NOMO-1 treated with DMSO at 0.1 percent for 48 hours (cell line): ENCODE data around the gene SPRYD3.
"Not testable (repeated sequence)": the region's sequence is repeated elsewhere in the genome, so short reads cannot be mapped to it uniquely, and the experiment has no call there.

Experiments used
- DNase-seq: peaks from one replicate; lab custom pipeline; 2025; ENCODE audit not compliant: unreplicated experiment; lab: John Stamatoyannopoulos, UW

Gene SPRYD3

DNA sequence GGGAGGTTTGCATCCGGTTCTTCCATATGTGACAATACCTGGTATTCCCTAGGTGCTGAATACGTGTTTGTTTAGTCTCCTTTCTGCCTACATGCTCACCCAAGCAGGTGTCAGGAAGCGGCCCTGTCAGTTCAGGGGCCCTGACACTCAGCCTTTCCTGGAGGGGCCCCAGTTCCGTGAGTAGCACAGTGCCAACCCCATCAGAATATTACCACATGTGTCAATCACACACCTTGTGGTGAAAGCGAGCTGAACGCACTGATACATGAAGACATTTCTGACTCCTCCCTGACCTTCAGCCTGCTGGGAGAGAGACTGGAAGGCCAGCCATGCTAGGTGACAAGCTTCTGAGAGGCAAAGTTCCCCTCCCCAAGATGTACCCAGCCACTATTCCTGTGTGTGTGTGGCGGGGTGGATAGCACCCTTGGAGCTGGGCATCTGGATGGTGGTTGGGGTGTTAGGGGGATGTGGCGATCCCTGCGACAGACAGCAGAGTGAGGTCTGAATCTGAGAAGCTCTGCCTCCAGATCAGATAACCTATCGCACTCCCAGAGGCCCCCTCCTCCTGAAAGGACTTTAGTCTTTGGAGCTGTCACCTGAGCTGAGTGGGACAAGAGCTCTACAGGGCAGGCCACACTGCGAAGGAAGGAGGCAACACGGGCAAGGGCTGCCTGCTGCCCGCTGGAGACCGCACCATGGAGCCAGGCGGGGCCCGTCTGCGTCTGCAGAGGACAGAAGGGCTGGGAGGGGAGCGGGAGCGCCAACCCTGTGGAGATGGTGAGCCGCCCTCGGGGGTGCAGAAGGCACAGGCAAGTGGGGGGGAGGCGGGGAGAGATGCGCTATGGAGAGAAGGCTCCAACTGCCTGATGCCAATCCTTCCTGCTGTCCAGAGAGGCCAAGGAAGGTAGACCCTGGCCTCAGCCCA is 24.0 kb upstream of the SPRYD3 start, which contains the start of gene SOAT2:
Gene SOAT2 (plus strand): TSS at position 604 of the 925 bp plus-strand sequence. CDS start 92 bp downstream, at position 696.
- DNase-seq, result peak; percentile 14

DNA sequence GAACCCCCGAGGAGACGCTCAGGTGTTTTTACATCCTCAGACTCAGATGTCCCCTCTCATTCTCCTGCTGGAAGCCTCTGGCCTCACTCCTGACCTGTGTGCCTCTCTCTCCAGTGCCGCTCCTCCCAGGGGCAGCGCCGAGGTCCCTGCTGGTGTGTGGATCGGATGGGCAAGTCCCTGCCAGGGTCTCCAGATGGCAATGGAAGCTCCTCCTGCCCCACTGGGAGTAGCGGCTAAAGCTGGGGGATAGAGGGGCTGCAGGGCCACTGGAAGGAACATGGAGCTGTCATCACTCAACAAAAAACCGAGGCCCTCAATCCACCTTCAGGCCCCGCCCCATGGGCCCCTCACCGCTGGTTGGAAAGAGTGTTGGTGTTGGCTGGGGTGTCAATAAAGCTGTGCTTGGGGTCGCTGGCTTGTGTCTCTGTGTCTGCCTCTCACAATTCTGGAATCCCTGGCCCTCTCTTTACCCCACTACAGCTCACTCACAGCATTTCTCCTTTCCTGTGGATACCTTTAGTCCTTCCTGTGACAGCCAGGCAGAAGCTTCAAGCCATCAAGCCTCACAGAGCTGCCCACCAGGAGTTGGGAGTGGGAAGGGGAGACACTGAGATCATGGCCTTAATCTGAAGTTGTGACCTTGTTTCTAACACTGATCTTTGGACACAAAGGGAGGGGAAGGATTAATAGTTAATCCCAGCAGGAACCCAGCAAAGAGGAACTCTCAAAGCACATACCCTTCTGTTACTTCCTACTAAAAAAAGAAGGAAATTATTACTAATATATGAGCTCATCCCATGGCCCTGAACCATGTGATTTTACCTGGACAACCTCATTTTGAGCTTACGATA is 23.0 kb upstream of the SPRYD3 start:
- DNase-seq, result no peak

DNA sequence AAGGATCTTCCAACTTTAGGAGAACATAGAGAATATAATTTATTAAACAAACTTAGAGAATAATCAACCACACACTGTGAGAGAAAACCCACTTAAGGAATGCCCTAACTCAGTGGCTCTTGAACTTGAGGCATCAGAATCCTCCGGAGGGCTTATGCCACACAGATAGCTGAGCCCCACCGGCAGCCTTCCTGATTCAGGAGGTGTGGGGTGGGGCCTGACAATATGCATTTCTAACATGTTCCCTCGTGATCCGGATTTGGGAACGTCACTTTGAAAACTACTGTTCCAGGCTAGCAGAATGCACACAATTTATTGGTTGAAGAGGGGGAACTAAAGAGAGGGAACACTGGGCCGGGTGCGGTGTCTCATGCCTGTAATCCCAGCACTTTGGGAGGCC is 22.1 kb upstream of the SPRYD3 start:
- DNase-seq, result no peak

DNA sequence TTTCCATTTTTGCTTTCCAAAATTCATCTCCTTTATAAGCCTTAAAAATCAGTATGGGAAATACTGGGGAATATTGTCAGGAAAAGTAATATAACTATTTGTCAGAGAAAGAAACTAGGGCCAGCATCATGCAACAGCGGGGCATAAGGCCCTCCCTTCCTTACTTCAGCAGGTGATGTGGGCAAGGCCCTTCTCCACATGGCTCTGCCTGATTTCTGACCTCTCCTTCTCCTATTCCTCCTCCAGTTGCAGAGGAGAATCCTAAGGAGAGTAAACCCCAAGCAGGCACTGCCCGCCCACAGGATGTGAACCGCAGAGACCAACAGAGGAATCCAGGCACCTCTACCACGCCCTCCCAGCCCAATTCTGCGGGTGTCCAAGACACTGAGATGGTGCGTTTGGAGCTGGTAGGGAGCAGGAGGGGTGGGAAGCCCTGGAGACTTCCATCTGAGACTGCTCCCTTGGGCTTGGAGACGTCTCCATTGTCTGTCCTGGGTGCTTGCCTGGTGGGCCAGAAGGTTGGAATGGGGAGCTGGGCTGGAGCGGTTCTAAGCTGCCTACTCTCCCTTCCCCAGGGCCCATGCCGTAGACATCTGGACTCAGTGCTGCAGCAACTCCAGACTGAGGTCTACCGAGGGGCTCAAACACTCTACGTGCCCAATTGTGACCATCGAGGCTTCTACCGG is 21.4 kb upstream of the SPRYD3 start:
- DNase-seq, result no peak

DNA sequence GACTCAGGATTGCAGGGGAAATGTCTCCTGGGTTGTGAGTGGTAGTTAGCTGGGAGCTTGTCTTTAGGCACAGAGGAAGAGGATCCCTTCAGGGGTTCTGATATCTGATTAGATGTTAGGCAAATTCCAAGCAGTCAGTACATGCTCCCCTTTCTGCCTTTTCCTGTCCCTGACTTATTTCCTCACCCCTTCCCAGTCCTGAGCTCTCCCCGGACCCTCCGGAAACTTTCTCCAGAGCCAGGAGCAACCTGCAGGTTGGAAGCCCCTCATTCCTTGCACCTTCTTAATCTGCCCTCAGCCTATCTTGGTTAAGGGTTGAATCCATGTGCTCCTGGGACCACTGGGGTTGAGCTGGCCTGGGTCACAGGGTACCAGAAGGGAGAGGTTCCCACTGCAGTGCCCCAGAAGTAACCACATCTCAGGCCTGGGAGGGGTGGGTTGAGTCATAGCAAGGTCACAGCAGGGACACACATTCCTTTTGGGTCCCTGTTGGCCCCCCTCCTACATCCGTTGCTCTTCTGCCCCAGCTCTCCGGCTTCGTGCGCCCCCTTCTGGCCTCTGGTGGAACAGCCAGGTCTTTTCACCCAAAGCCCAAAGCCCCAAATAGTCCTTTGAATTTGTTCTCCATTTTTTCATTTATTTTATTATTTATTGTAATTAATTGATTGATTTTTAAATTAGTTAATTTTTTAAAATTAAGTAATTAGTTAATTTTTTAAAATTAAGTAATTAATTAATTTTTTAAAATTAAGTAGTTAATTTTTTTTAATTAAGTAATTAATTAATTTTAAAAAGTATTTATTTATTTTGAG is 20.1 kb upstream of the SPRYD3 start:
- DNase-seq, result peak; percentile 82

DNA sequence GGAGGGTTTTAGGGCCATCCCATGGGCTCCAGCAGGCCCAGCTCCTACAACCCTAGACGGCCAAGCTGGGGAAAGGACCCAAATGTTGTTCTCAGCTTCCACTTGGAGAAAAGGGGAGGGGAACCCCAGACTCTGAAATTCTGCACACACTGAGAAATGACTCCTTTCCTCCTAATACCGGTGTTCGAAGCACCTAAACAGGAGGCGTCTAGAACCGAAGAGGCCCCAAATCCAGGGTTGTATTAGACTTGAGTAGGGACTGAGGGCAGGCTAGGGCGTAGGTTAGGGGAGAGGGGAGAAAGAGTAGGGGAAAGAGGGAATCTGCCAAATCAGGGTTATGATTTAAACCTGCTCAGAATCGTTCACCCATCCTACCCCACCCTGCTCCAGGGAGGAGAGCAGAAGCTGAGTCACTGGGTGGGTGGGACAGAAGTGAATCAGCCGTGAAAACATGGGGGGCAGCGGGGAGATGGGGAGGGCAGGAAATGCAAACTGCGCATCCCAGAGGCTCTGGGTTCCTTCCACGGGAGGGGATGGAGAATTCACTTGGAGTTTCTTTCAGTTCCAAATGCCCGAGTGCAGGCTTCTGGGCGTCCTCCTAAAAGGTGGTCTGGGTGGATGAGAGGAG is 19.3 kb upstream of the SPRYD3 start:
- DNase-seq, result no peak

DNA sequence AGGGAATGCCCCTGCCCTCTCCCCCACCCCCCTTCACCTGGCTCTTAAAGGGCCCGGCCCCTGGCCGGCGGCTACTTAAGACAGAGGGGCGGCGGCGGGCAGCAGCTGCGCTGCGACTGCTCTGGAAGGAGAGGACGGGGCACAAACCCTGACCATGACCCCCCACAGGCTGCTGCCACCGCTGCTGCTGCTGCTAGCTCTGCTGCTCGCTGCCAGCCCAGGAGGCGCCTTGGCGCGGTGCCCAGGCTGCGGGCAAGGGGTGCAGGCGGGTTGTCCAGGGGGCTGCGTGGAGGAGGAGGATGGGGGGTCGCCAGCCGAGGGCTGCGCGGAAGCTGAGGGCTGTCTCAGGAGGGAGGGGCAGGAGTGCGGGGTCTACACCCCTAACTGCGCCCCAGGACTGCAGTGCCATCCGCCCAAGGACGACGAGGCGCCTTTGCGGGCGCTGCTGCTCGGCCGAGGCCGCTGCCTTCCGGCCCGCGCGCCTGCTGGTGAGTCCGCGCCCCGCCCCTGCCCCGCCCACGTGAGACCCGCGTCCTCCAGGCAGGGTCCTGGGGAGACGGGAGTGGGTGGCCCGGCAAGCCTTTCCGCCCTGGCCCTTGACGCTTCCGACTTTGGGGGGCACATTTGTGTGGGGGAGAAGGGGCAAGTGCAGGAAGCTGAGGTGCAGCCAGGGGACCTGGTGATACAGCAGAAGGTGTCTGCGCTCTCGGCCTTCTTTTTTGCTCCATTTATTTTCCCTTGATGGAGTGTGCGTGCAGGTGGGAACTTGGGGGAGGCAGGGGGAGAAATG is 18.6 kb upstream of the SPRYD3 start, which contains the start of gene IGFBP6:
Gene IGFBP6 (plus strand): TSS at position 104 of the 790 bp plus-strand sequence. CDS start 51 bp downstream, at position 155.
- peak; percentile 15 for DNase-seq

DNA sequence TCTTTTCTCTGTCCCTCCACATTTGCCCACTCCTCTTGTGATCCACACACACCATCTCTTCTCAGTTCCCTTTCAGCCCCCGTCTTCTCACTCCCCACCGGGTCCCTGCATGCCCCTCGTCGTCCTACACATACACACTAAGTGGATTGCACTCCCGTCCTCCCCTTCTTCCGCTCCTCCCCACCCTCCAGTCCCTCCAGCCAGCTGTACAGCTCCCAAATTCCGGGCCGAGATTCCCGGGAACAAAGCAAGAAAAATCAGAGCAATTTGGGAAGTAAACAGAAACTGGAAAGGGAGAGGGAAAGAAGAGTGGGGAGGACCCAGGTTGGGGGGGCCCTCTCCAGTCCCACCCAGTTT is 18.0 kb upstream of the SPRYD3 start:
- DNase-seq, result no peak

DNA sequence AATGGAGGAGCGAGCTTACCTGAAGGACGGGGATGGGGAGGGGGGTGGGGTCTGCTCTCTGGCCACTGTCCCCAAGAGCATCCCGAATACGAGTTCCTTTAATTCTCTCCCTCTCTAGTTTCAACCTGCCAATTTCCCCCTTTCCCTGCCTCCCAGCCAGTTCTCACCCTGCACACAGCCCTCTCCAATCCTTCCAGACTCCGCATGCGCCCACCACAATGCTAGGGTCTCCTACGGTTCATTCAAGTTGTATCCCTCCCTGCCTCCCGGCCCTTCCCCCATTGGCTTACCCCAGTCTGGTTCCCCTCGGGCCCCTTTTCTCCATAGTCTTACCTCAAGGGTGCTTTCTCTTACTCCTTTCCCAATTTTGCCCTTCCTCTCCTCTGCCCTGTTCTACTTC is 17.6 kb upstream of the SPRYD3 start:
- no peak for DNase-seq

DNA sequence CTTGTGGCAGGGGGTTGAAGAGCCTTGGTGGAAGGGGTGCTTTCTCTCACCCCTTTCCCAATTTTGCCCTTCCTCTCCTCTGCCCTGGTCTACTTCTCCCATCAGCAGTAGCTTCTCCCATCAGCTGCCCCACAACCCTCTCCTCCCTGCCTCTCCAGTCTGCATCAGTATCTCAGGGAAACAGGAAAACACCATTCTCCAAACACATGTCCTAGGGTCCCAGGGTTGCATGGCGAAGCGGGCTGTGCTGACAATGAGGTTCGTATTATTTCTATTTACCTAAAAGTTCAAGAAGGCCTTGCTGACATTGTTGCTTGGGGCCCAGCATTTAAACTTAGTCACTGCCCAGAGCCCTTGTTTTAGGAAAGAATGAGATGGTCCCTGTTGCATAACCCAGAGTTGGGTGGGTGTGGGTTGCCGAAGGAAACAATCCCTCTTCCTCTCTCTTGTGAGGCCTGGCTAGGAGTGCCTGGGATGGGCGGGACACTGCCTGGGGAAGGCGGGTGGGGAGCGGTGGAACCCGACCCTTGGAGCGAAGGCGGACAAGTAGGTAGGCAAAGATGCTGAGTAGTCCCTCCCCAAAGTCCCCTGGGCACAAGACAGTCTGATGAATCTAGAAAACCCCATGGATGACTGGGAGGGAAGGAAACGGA is 17.0 kb upstream of the SPRYD3 start:
- no peak for DNase-seq

DNA sequence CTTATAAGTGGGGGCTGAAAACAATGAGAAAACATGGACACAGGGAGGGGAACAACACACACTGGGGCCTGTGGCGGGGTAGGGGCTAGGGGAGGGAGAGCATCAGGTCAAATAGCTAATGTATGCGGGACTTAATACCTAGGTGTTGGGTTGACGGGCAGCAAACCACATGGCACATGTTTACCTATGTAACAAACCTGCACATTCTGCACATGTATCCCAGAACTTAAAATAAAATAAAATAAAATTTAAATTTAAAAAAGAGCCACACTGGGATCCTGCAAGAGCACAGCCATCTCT is 16.4 kb upstream of the SPRYD3 start:
- not testable (repeated sequence) for DNase-seq

DNA sequence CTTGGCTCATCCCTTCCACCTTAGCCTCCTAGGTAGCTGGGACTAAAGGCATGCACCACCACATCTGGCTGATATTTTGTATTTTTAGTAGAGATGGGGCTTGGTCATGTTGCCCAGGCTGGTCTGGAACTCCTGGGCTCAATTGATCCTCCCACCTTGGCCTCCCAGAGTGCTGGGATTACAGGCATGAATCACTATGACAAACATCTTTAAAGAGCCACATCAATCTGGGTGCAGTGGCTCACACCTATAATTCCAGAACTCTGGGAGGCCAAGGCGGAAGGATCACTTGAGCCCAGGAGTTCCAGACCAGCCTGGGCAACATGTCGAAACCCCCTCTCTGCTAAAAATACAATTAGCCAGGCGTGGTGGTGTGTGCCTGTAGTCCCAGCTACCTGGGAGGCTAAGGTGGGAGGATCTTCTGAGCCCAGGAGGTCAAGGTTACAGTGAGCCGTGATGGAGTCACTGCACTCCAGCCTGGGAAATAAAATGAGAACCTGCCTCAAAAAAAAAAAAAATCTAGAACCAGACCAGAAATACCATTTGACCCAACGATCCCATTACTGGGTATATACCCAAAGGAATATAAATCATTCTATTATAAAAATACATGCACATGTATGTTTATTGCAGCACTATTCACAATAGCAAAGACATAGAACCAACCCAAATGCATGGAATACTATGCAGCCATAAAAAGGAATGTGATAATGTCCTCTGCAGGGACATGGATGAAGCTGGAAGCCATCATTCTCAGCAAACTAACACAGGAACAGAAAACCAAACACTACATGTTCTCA is 15.8 kb upstream of the SPRYD3 start:
- DNase-seq, result not testable (repeated sequence)

DNA sequence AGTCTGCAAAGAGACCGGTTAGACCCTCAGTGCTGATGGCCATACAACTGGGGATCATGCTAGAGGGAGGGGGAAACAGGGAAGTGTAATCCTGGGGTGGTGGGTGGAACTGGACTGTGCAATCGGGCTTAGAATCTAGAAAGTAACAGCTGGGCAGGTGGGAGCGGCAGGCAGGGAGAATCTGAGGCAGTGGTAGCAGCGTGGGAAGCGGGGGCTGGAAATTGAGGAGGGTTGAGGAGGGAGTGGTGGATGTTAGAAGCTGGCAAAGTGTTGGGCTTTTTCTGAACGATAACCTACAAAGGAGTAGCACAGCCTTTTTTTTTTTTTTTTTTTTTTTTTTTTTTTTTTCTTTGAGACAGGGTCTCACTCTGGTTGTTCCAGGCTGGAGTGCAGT is 15.2 kb upstream of the SPRYD3 start:
- no peak for DNase-seq

DNA sequence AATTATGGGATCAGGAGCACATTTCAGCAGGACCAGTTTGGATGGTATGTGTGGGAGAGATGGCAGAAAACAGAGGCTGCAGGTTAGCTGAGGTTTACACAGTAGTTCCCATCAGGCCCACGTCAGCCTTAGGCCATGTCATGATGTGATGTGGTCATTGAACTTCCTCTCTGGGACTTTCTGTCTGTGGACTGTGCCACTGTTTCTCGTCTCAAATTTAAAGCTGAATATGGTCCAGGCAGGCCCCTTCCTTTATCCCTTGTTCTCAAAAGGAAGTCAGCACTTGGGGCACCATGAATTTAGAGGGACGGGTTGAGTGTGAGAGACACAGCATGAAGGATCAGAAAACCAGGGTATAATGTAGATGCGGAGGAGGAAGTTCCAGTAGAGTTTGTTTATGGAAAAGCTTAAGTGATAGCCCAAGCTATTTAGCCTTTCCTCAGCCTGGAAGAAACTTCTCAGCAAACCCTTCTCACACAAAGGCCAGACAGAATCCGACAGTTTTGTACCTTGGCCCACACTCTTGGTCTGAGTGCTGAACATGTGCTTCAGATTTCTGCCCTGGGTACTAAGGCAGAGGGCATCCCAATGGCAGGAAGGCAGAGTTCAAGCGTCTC is 14.7 kb upstream of the SPRYD3 start:
- DNase-seq, result peak; percentile 64

DNA sequence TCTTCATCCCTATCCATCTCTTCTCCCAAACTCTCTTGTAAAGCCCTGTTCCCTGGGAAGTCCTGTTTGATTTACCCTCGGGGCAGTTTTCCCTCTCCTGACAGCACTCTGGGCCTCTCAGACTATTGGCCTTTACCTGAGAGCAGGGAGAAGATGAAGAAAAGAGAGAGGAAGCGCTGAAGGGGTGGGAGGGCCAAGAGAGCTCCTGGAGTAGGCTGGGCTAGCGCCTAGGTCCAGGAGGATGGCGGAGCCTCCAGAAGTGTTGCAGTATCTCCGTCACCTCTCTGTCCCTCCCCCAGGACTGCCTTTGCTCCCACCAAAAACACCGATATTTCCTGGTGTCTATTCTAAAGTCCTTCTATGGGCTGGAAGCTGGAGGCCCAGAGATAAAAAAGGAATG is 12.6 kb upstream of the SPRYD3 start:
- DNase-seq, result no peak

DNA sequence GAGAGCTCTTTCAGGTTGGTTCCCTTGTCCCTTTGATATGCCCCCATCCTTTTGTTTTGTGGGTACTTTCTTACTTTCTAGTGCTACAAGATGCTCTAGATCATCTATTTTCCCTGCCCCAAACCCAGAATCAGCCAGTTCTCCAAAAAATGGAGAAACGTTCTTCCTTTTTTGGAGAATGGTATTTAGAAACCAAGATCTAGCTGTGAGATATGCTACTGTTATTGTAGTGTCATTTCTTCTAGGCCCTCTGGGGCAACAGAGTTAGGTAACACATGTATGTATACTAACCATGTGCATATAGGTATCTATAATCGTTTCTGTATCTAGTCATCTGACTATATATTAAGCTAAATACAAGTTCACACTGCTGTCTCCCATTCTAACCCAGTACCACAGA is 11.4 kb upstream of the SPRYD3 start:
- no peak for DNase-seq

DNA sequence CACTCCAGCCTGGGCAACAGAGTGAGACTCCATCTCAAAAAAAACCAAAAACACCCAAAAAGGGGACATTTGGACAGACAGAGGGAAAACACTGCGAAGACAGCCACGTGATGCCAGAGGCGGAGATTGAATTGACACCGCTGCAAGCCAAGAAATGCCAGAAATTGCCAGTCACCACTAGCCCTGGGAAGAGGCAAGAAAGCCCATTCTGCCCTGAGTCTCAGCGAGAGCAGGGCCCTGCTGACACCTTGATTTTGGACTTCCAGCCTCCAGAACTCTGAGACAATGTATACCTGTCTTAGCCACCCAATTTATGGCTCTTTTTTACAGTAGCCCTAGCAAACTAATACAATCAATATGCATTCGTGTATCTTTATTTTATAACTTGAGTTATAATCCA is 10.9 kb upstream of the SPRYD3 start:
- no peak for DNase-seq

DNA sequence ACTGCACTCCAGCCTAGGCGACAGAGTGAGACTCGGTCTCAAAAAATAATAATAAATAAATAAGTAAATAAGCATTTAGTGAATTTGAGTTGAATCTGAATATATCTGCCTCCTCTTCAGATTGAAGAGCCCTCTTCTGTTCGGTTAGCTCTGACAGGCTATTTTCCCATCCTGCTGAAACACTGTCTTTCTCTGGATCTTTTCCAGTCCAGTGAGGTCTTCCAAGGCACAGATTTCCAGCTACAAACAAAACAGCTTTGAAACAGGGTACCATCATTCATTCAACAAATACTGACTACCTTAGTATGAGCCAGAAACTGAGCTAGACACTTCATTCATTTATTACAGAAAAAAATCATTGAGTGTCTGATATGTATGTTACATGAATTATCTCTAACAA is 7.2 kb upstream of the SPRYD3 start:
- no peak for DNase-seq
